Measurements from ENCODE around the gene CPPED1. TPM values are rescaled to one million over a fixed set of nuclear protein-coding genes. Genes with fewer than 3 reads are reported as not detected.

The CPPED1 gene
- total RNA-seq, 1 donor from 2014 or later, result 17.5 TPM

GRCh38 chr16:12609937-12610699 is 193.6 kb downstream of the CPPED1 start:
- DNase-seq (ENCODE audit: low spot score), result no peak

Other genes with a start within 250 kb of the CPPED1 start
- 0.89 TPM for gene SHISA9, start 97.7 kb upstream of the CPPED1 start, total RNA-seq

All from mucosa of gallbladder (tissue), 1 donor.